ENCODE data around the gene PRPSAP1.

PRPSAP1 gene

GRCh38 chr17:76329664-76330063 is 24.1 kb downstream of the PRPSAP1 start:
- no peak for ATAC-seq
- TF ChIP-seq CSDC2 (CRISPR knock-in tag; IDR thresholded peaks at IDR 0.05) (no peak), ISL1 (CRISPR knock-in tag; IDR thresholded peaks at IDR 0.05) (no peak), PATZ1 (CRISPR knock-in tag; IDR thresholded peaks at IDR 0.05; ENCODE audit: borderline replicate concordance) (no peak), OSR1 (CRISPR knock-in tag; IDR thresholded peaks at IDR 0.05) (no peak), ZFP30 (CRISPR knock-in tag; IDR thresholded peaks at IDR 0.05) (no peak), BACH2 (CRISPR knock-in tag; IDR thresholded peaks at IDR 0.05; ENCODE audit: borderline replicate concordance) (no peak), GLIS3 (CRISPR knock-in tag; IDR thresholded peaks at IDR 0.05) (no peak), ESRRG (CRISPR knock-in tag; IDR thresholded peaks at IDR 0.05) (no peak), ZNF8 (CRISPR knock-in tag; IDR thresholded peaks at IDR 0.05) (no peak), SNAI2 (CRISPR knock-in tag; IDR thresholded peaks at IDR 0.05) (no peak), ZFP3 (CRISPR knock-in tag; IDR thresholded peaks at IDR 0.05) (no peak), TOX (CRISPR knock-in tag; IDR thresholded peaks at IDR 0.05; ENCODE audit: borderline replicate concordance) (no peak), PPARA (CRISPR knock-in tag; IDR thresholded peaks at IDR 0.05; ENCODE audit: borderline replicate concordance) (no peak), CSRNP3 (CRISPR knock-in tag; IDR thresholded peaks at IDR 0.05) (no peak), TSHZ2 (CRISPR knock-in tag; IDR thresholded peaks at IDR 0.05) (no peak), ZNF70 (CRISPR knock-in tag; IDR thresholded peaks at IDR 0.05) (no peak), RARB (CRISPR knock-in tag; IDR thresholded peaks at IDR 0.05) (no peak), ZNF565 (CRISPR knock-in tag; conservative IDR thresholded peaks at IDR 0.05; ENCODE audit: low read depth) (no peak), CREB5 (CRISPR knock-in tag; IDR thresholded peaks at IDR 0.05; ENCODE audit: low read depth) (no peak), TCF4 (CRISPR knock-in tag; IDR thresholded peaks at IDR 0.05; ENCODE audit: borderline replicate concordance) (no peak)

GRCh38 chr17:76327696-76328095 is 26.0 kb downstream of the PRPSAP1 start:
- no peak for ATAC-seq

More at GRCh38 chr17:76327696-76328095, 26.0 kb downstream of the PRPSAP1 start:
- TF ChIP-seq TCF4 (CRISPR knock-in tag; IDR thresholded peaks at IDR 0.05; ENCODE audit: borderline replicate concordance), result no peak
- no peak for TF ChIP-seq CREB5 (CRISPR knock-in tag; IDR thresholded peaks at IDR 0.05; ENCODE audit: low read depth)
- TF ChIP-seq ZNF8 (CRISPR knock-in tag; IDR thresholded peaks at IDR 0.05), result no peak
- no peak for TF ChIP-seq ZFP30 (CRISPR knock-in tag; IDR thresholded peaks at IDR 0.05)
- TF ChIP-seq ZC3H10 (CRISPR knock-in tag; IDR thresholded peaks at IDR 0.05), result no peak
- TF ChIP-seq PPARA (CRISPR knock-in tag; IDR thresholded peaks at IDR 0.05; ENCODE audit: borderline replicate concordance), result no peak
- TF ChIP-seq ZNF565 (CRISPR knock-in tag; conservative IDR thresholded peaks at IDR 0.05; ENCODE audit: low read depth), result no peak
- no peak for TF ChIP-seq ISL1 (CRISPR knock-in tag; IDR thresholded peaks at IDR 0.05)
- TF ChIP-seq ESRRG (CRISPR knock-in tag; IDR thresholded peaks at IDR 0.05), result no peak
- TF ChIP-seq ARNTL (CRISPR knock-in tag; IDR thresholded peaks at IDR 0.05; ENCODE audit: borderline replicate concordance, low read depth), result no peak
- TF ChIP-seq BACH2 (CRISPR knock-in tag; IDR thresholded peaks at IDR 0.05; ENCODE audit: borderline replicate concordance), result no peak
- TF ChIP-seq POU6F1 (CRISPR knock-in tag; IDR thresholded peaks at IDR 0.05; ENCODE audit: borderline replicate concordance, low read depth), result no peak
- no peak for TF ChIP-seq TOX (CRISPR knock-in tag; IDR thresholded peaks at IDR 0.05; ENCODE audit: borderline replicate concordance)
- no peak for TF ChIP-seq CSRNP3 (CRISPR knock-in tag; IDR thresholded peaks at IDR 0.05)
- TF ChIP-seq ZNF70 (CRISPR knock-in tag; IDR thresholded peaks at IDR 0.05), result no peak
- TF ChIP-seq CSDC2 (CRISPR knock-in tag; IDR thresholded peaks at IDR 0.05), result no peak
- TF ChIP-seq ZFP3 (CRISPR knock-in tag; IDR thresholded peaks at IDR 0.05), result no peak

All from SK-N-SH treated with all-trans-retinoic acid at 6 μM for 48 hours (cell line).